Keratinocyte (primary cell): ENCODE measurements around the gene RASL10A. TPM values are rescaled to one million over a fixed set of nuclear protein-coding genes. Genes with fewer than 3 reads are reported as not detected.

Experiments
- DNase-seq: peaks from one replicate; pipeline ENCODE4 v3.0.0-alpha.2; 2011; ENCODE audit warnings: low read depth, missing footprints, low spot score
- FAIRE-seq: peaks from 2 replicates; lab custom pipeline; 2011; peaks lifted over from hg19 to GRCh38; lab: Jason Lieb, UNC
- H2AFZ ChIP-seq: 2 replicates; pipeline ENCODE4 v1.6.0; 2012; ENCODE audit warnings: low read length, control low read depth, inconsistent platforms; ENCODE audit not compliant: control insufficient read depth
- H3K27ac ChIP-seq: 2 replicates; pipeline ENCODE4 v1.5.1; 2011; ENCODE audit warnings: low read length; ENCODE audit not compliant: control insufficient read depth, insufficient read depth
- H3K27me3 ChIP-seq: 3 replicates; pipeline ENCODE4 v1.6.0; 2011; ENCODE audit warnings: low read length; ENCODE audit not compliant: control insufficient read depth, insufficient read depth; ENCODE audit errors: extremely low read depth
- H3K36me3 ChIP-seq, 2 experiments: 2 replicates in 1 of 2; 3 replicates in 1 of 2; pipeline ENCODE4 v1.5.1; 2011; ENCODE audit warnings: low read length in 2 of 2, mild to moderate bottlenecking in 1 of 2; ENCODE audit not compliant: control insufficient read depth in 2 of 2, insufficient read depth in 2 of 2; ENCODE audit errors: extremely low read depth in 1 of 2
- H3K4me1 ChIP-seq: 3 replicates; pipeline ENCODE4 v1.5.1; 2011; ENCODE audit warnings: low read length; ENCODE audit not compliant: control insufficient read depth, insufficient read depth; ENCODE audit errors: extremely low read depth
- H3K4me2 ChIP-seq: 3 replicates; pipeline ENCODE4 v1.6.0; 2011; ENCODE audit warnings: low read depth, low read length; ENCODE audit not compliant: control insufficient read depth, insufficient read depth; ENCODE audit errors: extremely low read depth
- H3K4me3 ChIP-seq, 3 experiments: fragments of 200-600 bp in 1 of 3; sonication (generic) in 1 of 3; 2 replicates in 2 of 3; 3 replicates in 1 of 3; pipeline ENCODE4 v1.5.1; 2011 to 2016; ENCODE audit warnings: low read length in 3 of 3, mild to moderate bottlenecking in 3 of 3, control low read depth in 2 of 3, inconsistent platforms in 1 of 3, low read depth in 1 of 3, mixed read lengths in 1 of 3, mixed run types in 1 of 3, moderate library complexity in 1 of 3; ENCODE audit not compliant: control insufficient read depth in 2 of 3, insufficient read depth in 2 of 3; ENCODE audit errors: extremely low read depth in 1 of 3
- H3K79me2 ChIP-seq: 2 replicates; pipeline ENCODE4 v1.6.0; 2012; ENCODE audit warnings: low read length; ENCODE audit not compliant: control insufficient read depth, insufficient read depth
- H3K9ac ChIP-seq: 3 replicates; pipeline ENCODE4 v1.6.0; 2011; ENCODE audit warnings: low read length; ENCODE audit not compliant: control insufficient read depth, insufficient read depth; ENCODE audit errors: extremely low read depth
- H3K9me1 ChIP-seq: 3 replicates; pipeline ENCODE4 v1.6.0; 2011; ENCODE audit warnings: low read length; ENCODE audit not compliant: control insufficient read depth, insufficient read depth; ENCODE audit errors: extremely low read depth
- H3K9me3 ChIP-seq: 2 replicates; pipeline ENCODE4 v1.5.1; 2012; ENCODE audit warnings: low read depth, low read length; ENCODE audit not compliant: control insufficient read depth
- H4K20me1 ChIP-seq: 3 replicates; pipeline ENCODE4 v1.6.0; 2011; ENCODE audit warnings: low read length; ENCODE audit not compliant: control insufficient read depth, insufficient read depth; ENCODE audit errors: extremely low read depth
- EZH2 ChIP-seq: IDR thresholded peaks from one replicate; pipeline ENCODE4 v1.6.1; 2012; ENCODE audit warnings: inconsistent platforms, mild to moderate bottlenecking, low read length, moderate library complexity
- dilution Hi-C: fragments of 300-500 bp; cut with MboI; formaldehyde crosslinking; loops from one replicate; pipeline ENCODE4 v1.7.0; 2020; ENCODE audit warnings: low sequenced_read_pairs; ENCODE audit not compliant: extremely low pct_ligation_motif_present
- polyA plus RNA-seq, 5 experiments: library from polyadenylated mRNA; depleted of rRNA in 3 of 5; stranded (reverse) in 3 of 5; stranded (forward) in 1 of 5; unstranded in 1 of 5; fragments of >200 nt; gene quantifications; 1 replicate in 1 of 5; 2 replicates in 3 of 5; 3 replicates in 1 of 5; pipeline versions ENCODE4 v1.2.1 to v1.2.3, GENCODE V29; 2011 to 2012; ENCODE audit warnings: missing spikeins in 2 of 5, low read depth in 1 of 5, low replicate concordance in 1 of 5
- TF ChIP-seq, protein P1 (sequence below), 3 experiments: IDR thresholded peaks in 1 of 3; conservative IDR thresholded peaks in 1 of 3; optimal IDR thresholded peaks in 1 of 3; 2 replicates in 2 of 3; 3 replicates in 1 of 3; pipeline versions ENCODE3 to v1.5.1; 2011; ENCODE audit warnings: low read length in 3 of 3, mild to moderate bottlenecking in 3 of 3, moderate library complexity in 2 of 3, control low read depth in 1 of 3, inconsistent platforms in 1 of 3; ENCODE audit not compliant: insufficient read depth in 2 of 3; ENCODE audit errors: extremely low read depth in 1 of 3

RASL10A gene
- polyA plus RNA-seq, 1 donor (not counting 4 experiments of a cell fraction or from before 2014, with no cell fraction given): not detected

- Histone ChIP-seq H2AFZ (no peak overlapping the region), H3K27me3 (no peaks in the 10 kb centered on the region), H4K20me1 (peaks cover 15% of the 10 kb centered on the region), H3K4me2 (no peak overlapping the region), H3K4me1 (peaks cover 53% of the 10 kb centered on the region), H3K27ac (no peak overlapping the region), H3K9ac (no peak overlapping the region), H3K79me2 (no peaks in the 10 kb centered on the region), H3K9me1 (peaks cover 7% of the 10 kb centered on the region), H3K4me3 (no peak overlapping the region), H3K9me3 (no peaks in the 10 kb centered on the region), H3K36me3 (peaks cover 26 to 58% of the 10 kb centered on the region in 2 experiments)
- no peak for FAIRE-seq
- dilution Hi-C loops: no loop called here
- DNase-seq: no peak
- no peak for TF ChIP-seq EZH2
- TF ChIP-seq, protein P1, sequence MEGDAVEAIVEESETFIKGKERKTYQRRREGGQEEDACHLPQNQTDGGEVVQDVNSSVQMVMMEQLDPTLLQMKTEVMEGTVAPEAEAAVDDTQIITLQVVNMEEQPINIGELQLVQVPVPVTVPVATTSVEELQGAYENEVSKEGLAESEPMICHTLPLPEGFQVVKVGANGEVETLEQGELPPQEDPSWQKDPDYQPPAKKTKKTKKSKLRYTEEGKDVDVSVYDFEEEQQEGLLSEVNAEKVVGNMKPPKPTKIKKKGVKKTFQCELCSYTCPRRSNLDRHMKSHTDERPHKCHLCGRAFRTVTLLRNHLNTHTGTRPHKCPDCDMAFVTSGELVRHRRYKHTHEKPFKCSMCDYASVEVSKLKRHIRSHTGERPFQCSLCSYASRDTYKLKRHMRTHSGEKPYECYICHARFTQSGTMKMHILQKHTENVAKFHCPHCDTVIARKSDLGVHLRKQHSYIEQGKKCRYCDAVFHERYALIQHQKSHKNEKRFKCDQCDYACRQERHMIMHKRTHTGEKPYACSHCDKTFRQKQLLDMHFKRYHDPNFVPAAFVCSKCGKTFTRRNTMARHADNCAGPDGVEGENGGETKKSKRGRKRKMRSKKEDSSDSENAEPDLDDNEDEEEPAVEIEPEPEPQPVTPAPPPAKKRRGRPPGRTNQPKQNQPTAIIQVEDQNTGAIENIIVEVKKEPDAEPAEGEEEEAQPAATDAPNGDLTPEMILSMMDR (optimal IDR thresholded peaks at IDR 0.05 in 1 of 3, IDR thresholded peaks at IDR 0.05 in 1 of 3, conservative IDR thresholded peaks at IDR 0.05 in 1 of 3; ENCODE audit: extremely low read depth in 1 of 3, insufficient read depth in 2 of 3, low read length in 3 of 3): no peak
These were observed 25.8 kb upstream of the RASL10A start for GRCh38 chr22:29341056-29341848.

DNA sequence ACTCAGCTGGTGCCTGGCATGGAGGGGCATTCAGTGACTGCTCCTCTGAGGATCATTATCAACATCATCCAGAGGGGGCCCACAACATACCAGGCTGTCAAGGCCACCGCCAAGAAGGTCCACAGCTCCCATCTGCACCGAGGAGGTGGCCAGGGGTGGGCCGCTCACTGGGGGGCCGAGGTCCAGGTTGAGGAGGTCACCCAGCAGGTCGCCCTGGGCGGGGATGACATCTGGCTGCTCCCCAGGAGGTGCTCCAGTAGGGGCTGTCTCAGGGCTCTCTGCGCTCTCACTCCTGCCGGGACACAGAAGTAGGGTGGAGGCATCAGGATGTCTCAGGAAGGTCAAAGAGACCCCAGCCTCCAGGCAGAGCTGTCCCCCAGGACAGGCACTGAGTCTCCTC lies 25.1 kb upstream of the RASL10A start:
- no peak overlapping the region for H3K27ac ChIP-seq
- H2AFZ ChIP-seq: no peak overlapping the region
- H3K9ac ChIP-seq: no peak overlapping the region
- no peaks in the 10 kb centered on the region for H3K9me3 ChIP-seq
- peaks cover 7% of the 10 kb centered on the region for H3K9me1 ChIP-seq
- DNase-seq: no peak
- no peak for TF ChIP-seq EZH2
- TF ChIP-seq, protein P1 (optimal IDR thresholded peaks at IDR 0.05 in 1 of 3, IDR thresholded peaks at IDR 0.05 in 1 of 3, conservative IDR thresholded peaks at IDR 0.05 in 1 of 3; ENCODE audit: extremely low read depth in 1 of 3, insufficient read depth in 2 of 3, low read length in 3 of 3): no peak
- no peaks in the 10 kb centered on the region for H3K27me3 ChIP-seq
- no peak overlapping the region for H3K4me3 ChIP-seq
- no peak for FAIRE-seq
- peaks cover 53% of the 10 kb centered on the region for H3K4me1 ChIP-seq
- H4K20me1 ChIP-seq: peaks cover 15% of the 10 kb centered on the region
- H3K4me2 ChIP-seq: no peak overlapping the region
- peaks cover 26 to 61% of the 10 kb centered on the region in 2 experiments for H3K36me3 ChIP-seq
- dilution Hi-C loops: no loop called here
- no peaks in the 10 kb centered on the region for H3K79me2 ChIP-seq
